NCI-H345 (cell line): Measurements from ENCODE around the gene ANXA2R.
"Not testable (repeated sequence)": the region's sequence is repeated elsewhere in the genome, so short reads cannot be mapped to it uniquely, and the experiment has no call there.

ENCODE experiments used
- DNase-seq: peaks from one replicate; lab custom pipeline; 2025; lab: John Stamatoyannopoulos, UW

Gene ANXA2R

GRCh38 chr5:43040287-43041098 lies at the start of gene ANXA2R:
Gene ANXA2R, minus strand, starts transcription at chr5:43040319. Its CDS starts 273 bp downstream, at chr5:43040046.
- peak; percentile 98 for DNase-seq

GRCh38 chr5:43086118-43086908 lies 46.2 kb upstream of the ANXA2R start:
- DNase-seq, result not testable (repeated sequence)

- no peak for DNase-seq
These were observed 45.3 kb upstream of the ANXA2R start for GRCh38 chr5:43085453-43085852.

GRCh38 chr5:43084468-43084867 lies 44.3 kb upstream of the ANXA2R start:
- DNase-seq, result not testable (repeated sequence)

GRCh38 chr5:43081345-43081744 lies 41.2 kb upstream of the ANXA2R start:
- not testable (repeated sequence) for DNase-seq

GRCh38 chr5:43078956-43079355 lies 38.8 kb upstream of the ANXA2R start:
- DNase-seq, result no peak

DNA sequence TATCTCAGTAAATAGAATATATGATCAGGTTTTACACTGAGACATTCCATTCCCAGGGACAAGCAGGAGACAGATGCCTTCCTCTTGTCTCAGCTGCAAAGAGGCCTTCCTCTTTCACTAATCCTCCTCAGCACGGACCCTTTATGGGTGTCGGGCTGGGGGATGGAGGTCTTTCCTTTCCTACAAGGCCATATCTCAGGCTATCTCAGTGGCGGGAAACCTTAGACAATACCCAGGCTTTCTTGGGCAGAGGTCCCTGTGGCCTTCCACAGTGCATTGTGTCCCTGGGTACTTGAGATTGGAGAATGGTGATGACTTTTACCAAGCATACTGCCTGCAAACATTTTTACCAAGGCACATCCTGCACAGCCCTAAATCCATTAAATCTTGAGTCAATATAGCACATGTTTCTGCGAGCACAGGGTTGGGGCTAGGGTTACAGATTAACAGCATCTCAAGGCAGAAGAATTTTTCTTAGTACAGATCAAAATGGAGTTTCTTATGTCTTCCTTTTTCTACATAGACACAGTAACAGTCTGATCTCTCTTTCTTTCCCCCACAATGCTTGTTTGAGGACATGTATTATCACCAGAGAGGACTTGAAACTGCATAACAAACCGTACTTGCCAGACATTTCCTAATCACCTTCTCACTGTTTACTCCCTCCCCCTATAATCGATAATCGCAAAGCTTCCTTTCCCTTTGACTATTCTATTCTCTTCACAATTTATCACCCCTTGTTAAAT lies 37.5 kb upstream of the ANXA2R start:
- not testable (repeated sequence) for DNase-seq

DNA sequence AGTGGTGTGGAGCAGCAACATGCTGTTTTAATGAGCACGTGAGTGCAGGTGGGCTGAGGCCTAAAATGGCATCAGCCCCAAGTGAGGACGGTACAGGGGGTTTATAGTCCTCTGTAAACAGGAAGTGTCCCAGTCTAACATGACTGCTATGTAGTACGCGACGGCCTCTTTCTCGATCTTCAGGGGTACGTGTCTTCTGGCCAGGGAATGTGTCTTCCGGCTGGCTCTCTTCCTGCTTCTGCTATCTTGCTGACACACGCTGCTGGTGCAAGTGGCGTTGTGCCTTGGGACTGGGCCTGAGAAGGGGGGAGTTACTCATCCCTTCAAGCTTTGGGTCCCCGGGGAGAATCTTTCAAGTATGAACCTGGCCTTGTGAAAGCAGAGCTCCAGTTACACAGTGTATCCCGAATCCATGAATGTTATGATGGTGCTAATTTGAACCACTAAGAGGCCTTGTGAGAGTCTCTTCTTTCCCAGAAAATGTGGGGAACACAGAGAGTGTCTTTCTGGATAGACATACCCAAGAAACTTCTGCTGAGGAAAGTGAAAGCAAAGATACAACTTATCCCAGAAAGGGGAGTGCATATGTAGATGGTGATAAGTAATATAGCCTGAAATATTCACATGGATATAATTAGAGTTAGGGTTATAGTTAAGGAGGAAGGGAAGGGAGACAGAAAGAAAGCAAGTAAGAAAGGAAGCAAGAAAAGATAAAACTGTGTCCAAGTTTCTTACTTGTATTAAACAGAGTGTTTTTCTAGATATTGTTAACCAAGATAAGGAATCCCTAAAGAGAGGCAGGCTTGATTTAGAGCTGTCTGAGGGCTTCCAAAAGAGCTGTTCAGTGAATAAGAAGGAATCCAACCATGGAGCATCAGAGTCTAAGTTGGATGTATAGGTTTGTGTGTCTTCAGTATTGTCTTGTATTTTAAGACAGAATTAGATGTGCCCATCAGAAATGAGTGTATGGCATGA lies 35.5 kb upstream of the ANXA2R start:
- DNase-seq, result no peak

- no peak for DNase-seq
These were observed 34.8 kb upstream of the ANXA2R start for GRCh38 chr5:43074987-43075318.

DNA sequence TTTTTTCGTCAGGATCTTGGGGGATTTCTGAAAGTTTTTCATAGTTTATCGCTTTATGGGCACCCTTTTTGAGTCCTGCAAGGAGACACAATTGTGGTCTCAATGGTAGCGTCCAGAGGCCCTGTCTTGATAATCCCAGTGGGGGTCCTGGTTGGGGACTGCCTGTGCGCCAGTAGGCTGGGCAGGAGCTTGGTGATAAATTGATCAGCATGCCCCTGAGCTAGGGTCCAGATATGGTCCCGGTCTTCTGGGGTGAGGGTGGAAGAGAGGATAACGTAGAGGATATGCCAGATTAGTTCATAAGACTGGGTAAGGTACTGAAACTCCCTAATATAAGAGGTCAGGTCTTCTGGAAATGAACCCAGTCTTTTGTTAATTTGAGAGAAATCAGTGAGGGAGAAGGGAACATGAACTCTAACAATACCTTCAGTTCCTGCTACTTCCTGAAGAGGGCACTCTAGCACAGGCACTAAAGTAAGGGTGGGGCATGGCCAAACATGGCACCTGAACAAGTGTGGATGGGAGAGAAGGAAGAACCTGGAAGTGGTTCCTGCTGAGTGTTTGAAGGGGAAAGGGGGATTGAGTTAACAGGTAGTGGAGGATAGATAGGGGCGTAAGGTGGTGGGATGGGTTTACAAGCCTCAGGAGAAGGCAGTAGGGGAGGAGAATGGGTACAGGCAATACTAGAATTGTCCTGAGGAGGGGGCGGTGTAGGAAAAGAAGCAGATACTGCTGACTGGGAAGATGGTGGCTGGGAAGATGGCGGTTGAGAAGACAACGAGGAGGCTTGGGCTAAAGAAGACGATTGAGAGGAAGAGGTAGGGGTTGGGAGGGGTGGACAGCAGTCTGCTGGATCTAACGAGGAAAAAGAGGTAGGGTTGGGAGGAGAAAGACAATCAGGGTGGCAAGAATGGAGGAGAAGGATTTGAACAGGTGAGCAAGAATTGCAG lies 33.8 kb upstream of the ANXA2R start:
- peak; percentile 32 for DNase-seq

DNA sequence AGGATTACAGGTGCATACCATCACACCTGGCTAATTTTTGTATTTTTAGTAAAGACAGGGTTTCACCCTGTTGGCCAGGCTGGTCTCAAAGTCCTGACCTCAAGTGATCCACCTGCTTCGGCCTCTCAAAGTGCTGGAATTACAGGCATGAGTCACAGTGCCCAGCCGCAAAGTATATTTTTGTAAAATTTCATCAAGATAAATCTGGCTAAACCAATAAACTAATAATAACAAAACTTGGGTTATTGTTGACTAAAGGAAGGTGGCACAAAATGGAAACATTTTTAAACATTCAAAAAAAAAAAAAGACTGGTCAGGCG lies 29.2 kb upstream of the ANXA2R start:
- DNase-seq, result not testable (repeated sequence)

DNA sequence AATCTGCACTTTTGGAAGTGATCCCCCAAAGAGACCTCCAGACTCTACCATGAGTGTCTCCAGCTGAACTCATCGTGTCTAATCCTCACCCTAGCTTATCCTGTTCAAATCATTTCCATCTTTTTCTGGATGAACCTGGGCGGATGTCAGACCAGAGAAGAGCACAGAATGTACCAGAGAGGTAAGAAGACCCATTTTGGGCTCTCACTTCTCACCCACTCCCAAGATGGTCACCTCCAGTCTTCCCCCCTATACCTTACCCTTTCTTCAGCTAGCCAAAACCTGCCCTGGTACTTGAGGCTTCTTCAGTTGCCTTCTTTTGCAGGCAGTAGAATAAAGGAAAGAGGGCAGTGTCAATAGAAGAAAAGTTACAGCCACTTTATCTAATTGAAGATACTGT lies 27.9 kb upstream of the ANXA2R start:
- DNase-seq, result no peak

DNA sequence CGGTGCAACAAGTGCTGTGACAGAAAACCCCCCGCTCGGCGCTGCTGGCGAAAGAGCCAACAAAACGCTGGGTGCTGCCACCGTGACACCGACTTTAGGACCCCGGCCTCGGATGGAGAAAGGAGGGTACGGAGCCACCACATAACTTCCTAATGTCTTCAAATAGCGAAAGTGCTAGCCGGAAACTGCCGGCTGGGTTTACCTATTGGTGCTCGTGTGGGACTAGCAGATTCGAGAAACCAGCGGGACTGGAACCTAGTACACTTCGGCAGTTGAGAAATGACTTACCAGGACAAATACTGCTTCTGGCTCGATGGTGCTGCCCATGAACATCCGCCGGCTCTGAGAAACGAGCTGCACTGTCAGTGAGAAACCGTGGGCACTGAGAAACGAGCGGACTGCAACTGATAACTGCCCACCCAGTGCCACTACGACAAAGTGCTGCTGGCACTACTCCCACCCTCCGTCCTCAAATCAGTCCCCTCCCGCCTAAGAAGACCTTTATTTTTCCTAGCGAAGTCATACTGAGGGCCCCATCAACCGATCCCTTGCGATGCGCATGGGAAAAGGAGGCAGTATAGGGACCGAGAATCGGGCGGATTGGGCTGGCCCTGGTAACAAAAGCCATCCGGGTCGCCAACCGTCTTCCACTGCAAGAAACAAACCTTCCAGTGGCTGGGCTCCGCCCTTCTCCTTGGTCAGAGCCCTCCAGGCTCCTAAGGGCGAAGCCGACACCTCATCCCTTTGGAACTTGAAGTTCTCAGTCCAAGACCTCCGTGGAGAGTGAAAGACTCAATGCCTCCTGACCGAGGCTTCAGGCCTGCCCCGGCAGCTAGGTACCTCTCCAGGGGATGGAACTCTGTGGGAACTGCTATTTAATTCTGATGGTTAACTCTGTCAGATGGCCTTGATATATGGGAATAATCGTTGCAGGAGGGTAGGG lies 27.0 kb upstream of the ANXA2R start:
- DNase-seq, result peak; percentile 93

DNA sequence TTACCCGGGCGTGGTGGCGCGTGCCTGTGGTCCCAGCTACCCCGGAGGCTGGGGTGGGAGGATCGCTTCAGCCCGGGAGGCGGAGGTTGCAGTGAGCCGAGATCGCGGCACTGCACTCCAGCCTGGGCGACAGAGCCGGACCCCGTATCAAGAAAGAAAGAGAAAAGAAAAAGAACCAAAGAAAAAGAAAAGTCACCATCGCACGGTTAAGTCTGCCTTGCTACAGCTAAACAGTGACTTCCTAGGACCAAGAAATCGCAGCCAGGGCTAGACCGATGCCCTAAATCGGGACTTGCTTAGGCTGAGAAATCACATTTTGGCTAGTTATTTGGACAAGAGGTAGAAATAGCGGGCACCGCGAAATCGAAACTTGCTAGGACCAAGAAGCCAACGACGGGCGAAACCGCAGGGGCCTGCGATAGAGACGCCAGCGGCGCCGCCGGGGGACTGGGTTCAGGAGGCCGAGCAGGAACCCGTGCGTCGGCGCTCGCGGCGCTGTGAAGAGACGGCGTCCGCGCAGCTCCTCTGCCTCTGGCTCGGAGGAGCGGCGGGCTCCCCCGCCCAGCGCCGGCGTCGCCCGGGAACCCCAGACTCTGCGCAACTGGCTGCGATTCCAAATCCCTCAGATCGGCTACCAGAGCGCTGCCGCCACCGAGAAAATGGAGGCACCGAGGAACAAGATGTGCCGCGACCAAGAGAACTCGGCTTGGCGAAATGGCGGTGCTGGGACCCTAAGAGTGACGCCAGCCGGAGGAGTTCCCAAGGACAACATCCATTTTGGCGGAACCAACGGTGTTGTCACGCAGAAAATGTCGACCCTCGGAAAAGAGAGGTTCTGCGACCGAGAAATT lies 26.1 kb upstream of the ANXA2R start:
- DNase-seq, result peak; percentile 71

- DNase-seq, result no peak
These were observed 25.3 kb upstream of the ANXA2R start for GRCh38 chr5:43065387-43065947.

GRCh38 chr5:43063721-43064171 lies 23.6 kb upstream of the ANXA2R start:
- DNase-seq, result no peak

GRCh38 chr5:43061352-43062075 lies 21.4 kb upstream of the ANXA2R start:
- no peak for DNase-seq
